Neural cell (in vitro differentiated cells): ENCODE data around the gene ANXA5. TPM values are rescaled to one million over a fixed set of nuclear protein-coding genes. Genes with fewer than 3 reads are reported as not detected.
"Not testable (repeated sequence)": the region's sequence is repeated elsewhere in the genome, so short reads cannot be mapped to it uniquely, and the experiment has no call there.

Source experiments
- H2AFZ ChIP-seq: fragments of 200-600, 300-800 bp; sonication (generic), shearing (Covaris generic); 2 replicates; pipeline ENCODE4 v1.6.0; 2014; ENCODE audit warnings: low read depth, mild to moderate bottlenecking, antibody characterized with exemption, low read length, moderate library complexity
- H3F3A ChIP-seq: fragments of 200-600 bp; shearing (Covaris generic); 2 replicates; pipeline ENCODE4 v1.6.1; 2016; ENCODE audit warnings: mild to moderate bottlenecking, moderate library complexity, mixed read lengths, antibody characterized with exemption, low read length; ENCODE audit not compliant: insufficient read depth, poor library complexity, severe bottlenecking
- H3K27ac ChIP-seq: fragments of 200-600, 300-800 bp; sonication (generic), shearing (Covaris generic); 2 replicates; pipeline ENCODE4 v1.5.1; 2014; ENCODE audit warnings: mild to moderate bottlenecking, low read length, moderate library complexity
- H3K27me3 ChIP-seq: fragments of 300-800, 200-600 bp; sonication (generic), shearing (Covaris generic); 2 replicates; pipeline ENCODE4 v1.6.0; 2014; ENCODE audit warnings: mild to moderate bottlenecking, low read depth, low read length, moderate library complexity; ENCODE audit not compliant: insufficient read depth
- H3K36me3 ChIP-seq: fragments of 300-800, 200-600 bp; sonication (generic), shearing (Covaris generic); 2 replicates; pipeline ENCODE4 v1.5.1; 2014; ENCODE audit warnings: mild to moderate bottlenecking, antibody characterized with exemption, low read length, moderate library complexity; ENCODE audit not compliant: insufficient read depth
- H3K4me2 ChIP-seq: fragments of 300-800, 200-600 bp; sonication (generic), shearing (Covaris generic); 2 replicates; pipeline ENCODE4 v1.6.0; 2014; ENCODE audit warnings: mild to moderate bottlenecking, low read length
- H3K4me3 ChIP-seq: fragments of 300-800, 200-600 bp; sonication (generic), shearing (Covaris generic); 2 replicates; pipeline ENCODE4 v1.5.1; 2014; ENCODE audit warnings: mild to moderate bottlenecking, low read length, moderate library complexity
- H3K79me2 ChIP-seq: fragments of 200-600 bp; shearing (Covaris generic); replicated peaks from 2 replicates; pipeline ENCODE4 v1.6.0; 2014; ENCODE audit warnings: mild to moderate bottlenecking, low read length, moderate library complexity; ENCODE audit not compliant: insufficient read depth
- H3K9ac ChIP-seq: fragments of 300-800, 200-600 bp; sonication (generic), shearing (Covaris generic); 2 replicates; pipeline ENCODE4 v1.6.1; 2016; ENCODE audit warnings: mild to moderate bottlenecking, low read length, mixed read lengths
- H3K9me2 ChIP-seq: fragments of 200-600 bp; shearing (Covaris generic); 2 replicates; pipeline ENCODE4 v1.6.1; 2016; ENCODE audit warnings: mild to moderate bottlenecking, low read length, mixed read lengths; ENCODE audit not compliant: insufficient read depth
- H3K9me3 ChIP-seq: fragments of 200-600, 300-800 bp; sonication (generic), shearing (Covaris generic); 2 replicates; pipeline ENCODE4 v1.6.1; 2016; ENCODE audit warnings: mild to moderate bottlenecking, mixed run types, low read length, moderate library complexity, mixed read lengths
- H4K20me1 ChIP-seq: fragments of 200-600 bp; shearing (Covaris generic); 2 replicates; pipeline ENCODE4 v1.6.1; 2016; ENCODE audit warnings: mild to moderate bottlenecking, mixed run types; ENCODE audit not compliant: insufficient read depth
- CTCF ChIP-seq: fragments of 450-650 bp; IDR thresholded peaks from 2 replicates; pipeline ENCODE4 v1.5.1; 2014; ENCODE audit warnings: antibody characterized with exemption, mild to moderate bottlenecking, moderate library complexity; ENCODE audit not compliant: poor library complexity, severe bottlenecking
- EP300 ChIP-seq: fragments of 450-650 bp; conservative IDR thresholded peaks from 2 replicates; pipeline ENCODE4 v1.6.1; 2014; ENCODE audit warnings: antibody characterized with exemption, mild to moderate bottlenecking, moderate library complexity; ENCODE audit not compliant: poor library complexity, severe bottlenecking
- EZH2 ChIP-seq: fragments of 200-600, 300-800 bp; shearing (Covaris generic), sonication (generic); IDR thresholded peaks from 2 replicates; pipeline ENCODE4 v1.6.1; 2014; ENCODE audit warnings: antibody characterized with exemption, low read length, borderline replicate concordance, mild to moderate bottlenecking; ENCODE audit not compliant: insufficient read depth, poor library complexity, severe bottlenecking
- MXI1 ChIP-seq: fragments of 450-650 bp; conservative IDR thresholded peaks from 2 replicates; pipeline ENCODE4 v1.6.1; 2014; ENCODE audit warnings: antibody characterized with exemption, mild to moderate bottlenecking; ENCODE audit not compliant: poor library complexity, severe bottlenecking
- POLR2AphosphoS5 ChIP-seq: IDR thresholded peaks from 2 replicates; pipeline ENCODE4 v1.6.1; 2012
- RAD21 ChIP-seq: fragments of 450-650 bp; conservative IDR thresholded peaks from 2 replicates; pipeline ENCODE4 v1.6.1; 2014; ENCODE audit warnings: antibody characterized with exemption, mild to moderate bottlenecking, moderate library complexity
- SMC3 ChIP-seq: fragments of 450-650 bp; conservative IDR thresholded peaks from 2 replicates; pipeline ENCODE4 v1.6.1; 2014; ENCODE audit warnings: antibody characterized with exemption, mild to moderate bottlenecking, moderate library complexity; ENCODE audit not compliant: poor library complexity
- TAF1 ChIP-seq: IDR thresholded peaks from 2 replicates; pipeline ENCODE4 v1.6.1; 2012; ENCODE audit warnings: low read depth
- polyA plus RNA-seq: library from polyadenylated mRNA; depleted of rRNA; stranded (reverse); fragments of >200 nt; gene quantifications from 2 replicates; pipeline ENCODE4 v1.2.3, GENCODE V29; 2014
- TF ChIP-seq, protein P1 (sequence below): IDR thresholded peaks from 2 replicates; pipeline ENCODE4 v1.6.1; 2012; ENCODE audit warnings: borderline replicate concordance

Gene ANXA5
- polyA plus RNA-seq, 1 donor from 2014 or later, result 8.1 TPM

- H3K79me2 ChIP-seq, result no peaks in the 10 kb centered on the region
- no peaks in the 10 kb centered on the region for H3K27me3 ChIP-seq
- no peak overlapping the region for H2AFZ ChIP-seq
- H3F3A ChIP-seq, result no peaks in the 10 kb centered on the region
- TF ChIP-seq EP300, result no peak
- no peak for TF ChIP-seq MXI1
- no peak for TF ChIP-seq RAD21
- TF ChIP-seq TAF1, result no peak
- TF ChIP-seq SMC3, result no peak
- no peak for TF ChIP-seq CTCF
- TF ChIP-seq POLR2AphosphoS5, result no peak
- TF ChIP-seq EZH2, result no peak
- TF ChIP-seq, protein P1, sequence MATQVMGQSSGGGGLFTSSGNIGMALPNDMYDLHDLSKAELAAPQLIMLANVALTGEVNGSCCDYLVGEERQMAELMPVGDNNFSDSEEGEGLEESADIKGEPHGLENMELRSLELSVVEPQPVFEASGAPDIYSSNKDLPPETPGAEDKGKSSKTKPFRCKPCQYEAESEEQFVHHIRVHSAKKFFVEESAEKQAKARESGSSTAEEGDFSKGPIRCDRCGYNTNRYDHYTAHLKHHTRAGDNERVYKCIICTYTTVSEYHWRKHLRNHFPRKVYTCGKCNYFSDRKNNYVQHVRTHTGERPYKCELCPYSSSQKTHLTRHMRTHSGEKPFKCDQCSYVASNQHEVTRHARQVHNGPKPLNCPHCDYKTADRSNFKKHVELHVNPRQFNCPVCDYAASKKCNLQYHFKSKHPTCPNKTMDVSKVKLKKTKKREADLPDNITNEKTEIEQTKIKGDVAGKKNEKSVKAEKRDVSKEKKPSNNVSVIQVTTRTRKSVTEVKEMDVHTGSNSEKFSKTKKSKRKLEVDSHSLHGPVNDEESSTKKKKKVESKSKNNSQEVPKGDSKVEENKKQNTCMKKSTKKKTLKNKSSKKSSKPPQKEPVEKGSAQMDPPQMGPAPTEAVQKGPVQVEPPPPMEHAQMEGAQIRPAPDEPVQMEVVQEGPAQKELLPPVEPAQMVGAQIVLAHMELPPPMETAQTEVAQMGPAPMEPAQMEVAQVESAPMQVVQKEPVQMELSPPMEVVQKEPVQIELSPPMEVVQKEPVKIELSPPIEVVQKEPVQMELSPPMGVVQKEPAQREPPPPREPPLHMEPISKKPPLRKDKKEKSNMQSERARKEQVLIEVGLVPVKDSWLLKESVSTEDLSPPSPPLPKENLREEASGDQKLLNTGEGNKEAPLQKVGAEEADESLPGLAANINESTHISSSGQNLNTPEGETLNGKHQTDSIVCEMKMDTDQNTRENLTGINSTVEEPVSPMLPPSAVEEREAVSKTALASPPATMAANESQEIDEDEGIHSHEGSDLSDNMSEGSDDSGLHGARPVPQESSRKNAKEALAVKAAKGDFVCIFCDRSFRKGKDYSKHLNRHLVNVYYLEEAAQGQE, result no peak
- H3K9me3 ChIP-seq, result no peaks in the 10 kb centered on the region
- no peaks in the 10 kb centered on the region for H3K9me2 ChIP-seq
- no peak overlapping the region for H3K9ac ChIP-seq
- H3K4me2 ChIP-seq, result no peak overlapping the region
- no peaks in the 10 kb centered on the region for H4K20me1 ChIP-seq
- H3K36me3 ChIP-seq, result no peaks in the 10 kb centered on the region
- no peak overlapping the region for H3K4me3 ChIP-seq
- no peak overlapping the region for H3K27ac ChIP-seq
These were observed 34.6 kb downstream of the ANXA5 start for GRCh38 chr4:121662225-121662624.

DNA sequence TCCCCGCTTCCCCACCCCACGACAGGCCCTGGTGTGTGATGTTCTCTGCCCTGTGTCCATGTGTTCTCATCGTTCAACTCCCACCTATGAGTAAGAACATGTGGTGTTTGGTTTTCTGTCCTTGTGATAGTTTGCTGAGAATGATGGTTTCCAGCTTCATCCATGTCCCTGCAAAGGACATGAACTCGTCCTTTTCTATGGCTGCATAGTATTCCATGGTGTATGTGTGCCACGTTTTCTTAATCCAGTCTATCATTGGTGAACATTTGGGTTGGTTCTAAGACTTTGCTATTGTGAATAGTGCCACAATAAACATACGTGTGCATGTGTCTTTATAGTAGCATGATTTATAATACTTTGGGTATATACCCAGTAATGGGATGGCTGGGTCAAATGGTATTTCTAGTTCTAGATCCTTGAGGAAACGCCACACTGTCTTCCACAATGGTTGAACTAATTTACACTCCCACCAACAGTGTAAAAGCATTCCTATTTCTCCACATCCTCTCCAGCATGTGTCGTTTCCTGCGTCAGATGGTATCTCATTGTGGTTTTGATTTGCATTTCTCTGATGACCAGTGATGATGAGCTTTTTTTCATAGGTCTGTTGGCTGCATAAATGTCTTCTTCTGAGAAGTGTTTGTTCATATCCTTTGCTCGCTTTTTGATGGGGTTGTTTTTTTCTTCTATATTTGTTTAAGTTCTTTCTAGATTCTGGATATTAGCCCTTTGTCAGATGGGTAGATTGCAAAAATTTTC lies 36.4 kb downstream of the ANXA5 start:
- H3K27me3 ChIP-seq, H3K4me2 ChIP-seq, H3K27ac ChIP-seq, H3F3A ChIP-seq, H3K9me2 ChIP-seq, H3K79me2 ChIP-seq, H2AFZ ChIP-seq, H3K9ac ChIP-seq, H3K9me3 ChIP-seq, H4K20me1 ChIP-seq, H3K4me3 ChIP-seq, H3K36me3 ChIP-seq: not testable (repeated sequence)
